HepG2 (cell line): ENCODE data around the gene TEX30. TPM values are rescaled to one million over a fixed set of nuclear protein-coding genes. Genes with fewer than 3 reads are reported as not detected.

Experiments used
- ATAC-seq: fragments of 200-7000 bp; cut with Tn5 transposase; 3 replicates; pipeline ENCODE4 v1.9.1; 2020; ENCODE audit warnings: mild to moderate bottlenecking, moderate library complexity
- BruUV-seq: library from RNA; stranded (reverse); fragments of 400-500 nt; replicated peaks from 2 replicates; lab custom pipeline; 2021; lab: Mats Ljungman, UMichigan
- CTCF ChIA-PET: fragments of 300-600 bp; formaldehyde crosslinking; extraction: SDS; loops from one replicate; lab custom pipeline; 2021; ENCODE audit warnings: low total read pairs, inconsistent platforms, low intra/inter-chr PET ratio; lab: Yijun Ruan, JAX
- POLR2A ChIA-PET: fragments of 350-600 bp; sonication (Branson Sonifier 250); formaldehyde crosslinking; loops from one replicate; lab custom pipeline; 2020; ENCODE audit warnings: antibody characterized with exemption, inconsistent platforms; lab: Yijun Ruan, JAX
- DNase-seq: peaks from one replicate; pipeline ENCODE4 v3.0.0-alpha.2; 2015; ENCODE audit warnings: low spot score
- FAIRE-seq: peaks from 3 replicates; lab custom pipeline; 2011; peaks lifted over from hg19 to GRCh38; lab: Jason Lieb, UNC
- H2AFZ ChIP-seq: one replicate; pipeline ENCODE4 v1.6.1; 2011; ENCODE audit warnings: low read length, inconsistent platforms
- H3K27ac ChIP-seq: fragments of 300-600 bp; 3 replicates; pipeline ENCODE4 v1.8.0; 2011; ENCODE audit warnings: mixed run types, mild to moderate bottlenecking, mixed read lengths, low read length, inconsistent platforms; ENCODE audit not compliant: insufficient read depth; ENCODE audit errors: extremely low read length
- H3K27me3 ChIP-seq, 2 experiments: fragments of 200-600 bp in 1 of 2; 2 replicates in 1 of 2; 3 replicates in 1 of 2; pipeline versions ENCODE4 v1.6.0 to v1.8.0; 2011; ENCODE audit warnings: low read length in 2 of 2, mild to moderate bottlenecking in 2 of 2, moderate library complexity in 2 of 2, inconsistent platforms in 1 of 2; ENCODE audit not compliant: insufficient read depth in 2 of 2, control insufficient read depth in 1 of 2
- H3K36me3 ChIP-seq, 2 experiments: fragments of 200-600 bp in 1 of 2; replicated peaks in 1 of 2; 2 replicates in 1 of 2; 3 replicates in 1 of 2; pipeline versions ENCODE4 v1.5.1 to v1.8.0; 2011; ENCODE audit warnings: low read length in 2 of 2, inconsistent platforms in 1 of 2; ENCODE audit not compliant: insufficient read depth in 2 of 2, control insufficient read depth in 1 of 2
- H3K4me1 ChIP-seq: 2 replicates; pipeline ENCODE4 v1.5.1; 2012; ENCODE audit warnings: low read length, inconsistent platforms; ENCODE audit not compliant: insufficient read depth
- H3K4me2 ChIP-seq: 2 replicates; pipeline ENCODE4 v1.6.0; 2011; ENCODE audit warnings: low read depth, low read length, inconsistent platforms
- H3K4me3 ChIP-seq, 3 experiments: fragments of 200-600 bp in 1 of 3; sonication (generic), shearing (Covaris generic) in 1 of 3; replicated peaks in 1 of 3; 2 replicates each; pipeline ENCODE4 v1.5.1; 2011 to 2016; ENCODE audit warnings: low read length in 3 of 3, inconsistent platforms in 2 of 3, low read depth in 2 of 3, mild to moderate bottlenecking in 2 of 3, control low read depth in 1 of 3, mixed read lengths in 1 of 3; ENCODE audit not compliant: insufficient read depth in 1 of 3
- H3K79me2 ChIP-seq: one replicate; pipeline ENCODE4 v1.6.1; 2011; ENCODE audit warnings: low read length, inconsistent platforms; ENCODE audit not compliant: insufficient read depth
- H3K9ac ChIP-seq: 2 replicates; pipeline ENCODE4 v1.6.0; 2011; ENCODE audit warnings: mild to moderate bottlenecking, low read depth, low read length, inconsistent platforms; ENCODE audit not compliant: insufficient read depth
- H3K9me3 ChIP-seq: 2 replicates; pipeline ENCODE4 v1.5.1; 2012; ENCODE audit warnings: mild to moderate bottlenecking, low read length
- H4K20me1 ChIP-seq: 2 replicates; pipeline ENCODE4 v1.6.0; 2011; ENCODE audit warnings: inconsistent platforms, mild to moderate bottlenecking, low read length, moderate library complexity; ENCODE audit not compliant: insufficient read depth
- CHD2 ChIP-seq: IDR thresholded peaks from 2 replicates; pipeline ENCODE4 v1.6.1; 2011; ENCODE audit warnings: low read depth, low read length, improper control_type of control experiment
- GLI4 ChIP-seq: sonication (generic); formaldehyde crosslinking; IDR thresholded peaks from 2 replicates; pipeline ENCODE4 v1.5.1; 2020; ENCODE audit warnings: missing genetic modification reagents, mild to moderate bottlenecking, moderate library complexity, borderline replicate concordance
- MXD1 ChIP-seq: sonication (generic); formaldehyde crosslinking; IDR thresholded peaks from 2 replicates; pipeline ENCODE4 v1.4.0; 2020; ENCODE audit warnings: mild to moderate bottlenecking, missing genetic modification reagents
- PRDM4 ChIP-seq: sonication (generic); formaldehyde crosslinking; IDR thresholded peaks from 2 replicates; pipeline ENCODE4 v1.9.0; 2021; ENCODE audit warnings: missing genetic modification reagents, borderline replicate concordance
- STAT6 ChIP-seq: sonication (generic); formaldehyde crosslinking; IDR thresholded peaks from 2 replicates; pipeline ENCODE4 v1.4.0; 2020; ENCODE audit warnings: missing genetic modification reagents, mild to moderate bottlenecking, borderline replicate concordance
- TCF7L2 ChIP-seq: IDR thresholded peaks from 2 replicates; pipeline ENCODE4 v1.6.1; 2011; ENCODE audit warnings: mild to moderate bottlenecking, low read depth, low read length, moderate library complexity
- ZBTB20 ChIP-seq: sonication (generic); formaldehyde crosslinking; IDR thresholded peaks from 2 replicates; pipeline ENCODE4 v1.8.1; 2023; ENCODE audit warnings: missing genetic modification reagents, low read depth, mild to moderate bottlenecking, borderline replicate concordance
- ZNF17 ChIP-seq: sonication (generic); formaldehyde crosslinking; IDR thresholded peaks from 2 replicates; pipeline ENCODE4 v1.5.0; 2020; ENCODE audit warnings: mild to moderate bottlenecking, missing genetic modification reagents
- ZNF790 ChIP-seq: sonication (generic); formaldehyde crosslinking; IDR thresholded peaks from 2 replicates; pipeline ENCODE4 v1.8.0; 2022; ENCODE audit warnings: missing genetic modification reagents, mild to moderate bottlenecking, borderline replicate concordance
- WGBS: methylation state at CpG from one replicate; pipeline ENCODE4 v1.1.6; 2017; ENCODE audit warnings: low lambda C conversion rate; 5-methylcytosine and 5-hydroxymethylcytosine counted together
- in situ Hi-C: cut with HindIII; loops from 2 replicates; pipeline ENCODE4 v1.10.0; 2017; ENCODE audit warnings: low pct_unique_long_range_greater_than_20kb; ENCODE audit not compliant: extremely low pct_ligation_motif_present
- intact Hi-C: fragments of 100-400 bp; cut with micrococcal nuclease; formaldehyde crosslinking; loops from one replicate; pipeline ENCODE4 v1.10.0; 2022; ENCODE audit not compliant: unreplicated experiment
- polyA plus RNA-seq, 8 experiments: library from polyadenylated mRNA; depleted of rRNA in 3 of 8; stranded (reverse) in 7 of 8; unstranded in 1 of 8; fragments of >200 nt; fragmentation: Illumina TruSeq in 4 of 8; extraction: Trizol in 4 of 8; gene quantifications; 2 replicates each; pipeline versions ENCODE4 v1.2.1 to v1.2.3, GENCODE V29; 2011 to 2016; ENCODE audit warnings: low read depth in 4 of 8, missing spikeins in 1 of 8, mixed read lengths in 1 of 8; ENCODE audit not compliant: insufficient read depth in 1 of 8
- total RNA-seq, 5 experiments: library from RNA; depleted of rRNA; stranded (reverse); fragments of >200 nt; fragmentation: Illumina TruSeq; extraction: Trizol; gene quantifications; 2 replicates each; pipeline ENCODE4 v1.2.3, GENCODE V29; 2016; ENCODE audit warnings: low read depth in 1 of 5

TEX30 gene
- total and polyA plus RNA-seq, 2 of the 13 experiments (the other 11 are each of a cell fraction or from before 2014, with no cell fraction given), result 0.60 to 1.2 TPM

- no peak for FAIRE-seq
- TF ChIP-seq PRDM4 (CRISPR knock-in tag) (no peak), CHD2 (no peak), MXD1 (no peak), TCF7L2 (no peak), ZNF17 (CRISPR knock-in tag) (no peak), ZNF790 (CRISPR knock-in tag) (no peak), ZBTB20 (CRISPR knock-in tag) (no peak), STAT6 (CRISPR knock-in tag) (no peak), GLI4 (CRISPR knock-in tag) (no peak)
- H3K4me1 ChIP-seq, result peaks cover 14% of the 10 kb centered on the region
- ChIA-PET POLR2A (no interaction called here), CTCF (no interaction called here)
- no peaks in the 10 kb centered on the region for H4K20me1 ChIP-seq
- H2AFZ ChIP-seq, result no peak overlapping the region
- H3K4me2 ChIP-seq, result no peak overlapping the region
- no peak overlapping the region for H3K27ac ChIP-seq
- WGBS, result 56% methylated on average over 2 of the region's 2 CpGs
- H3K9me3 ChIP-seq, result no peaks in the 10 kb centered on the region
- no peak overlapping the region for H3K9ac ChIP-seq
- no peak overlapping the region for H3K4me3 ChIP-seq
- no peaks in the 10 kb centered on the region for H3K36me3 ChIP-seq
- no peaks in the 10 kb centered on the region; a peak in 1 of 5 replicates for H3K27me3 ChIP-seq
- intact Hi-C loops, result no loop called here
- in situ Hi-C loops, result no loop called here
- no peak for DNase-seq
- ATAC-seq, result no peak
- no TSS peak for BruUV-seq
- no peaks in the 10 kb centered on the region for H3K79me2 ChIP-seq
Measured at GRCh38 chr13:102776271-102776670, 2.7 kb upstream of the TEX30 start.
